ENCODE data around the gene PRKCZ. TPM values are rescaled to one million over a fixed set of nuclear protein-coding genes. Genes with fewer than 3 reads are reported as not detected.

The PRKCZ gene
- polyA plus RNA-seq, 1 of the 3 experiments (the other 2 are of a cell fraction): 24.2 TPM

DNA sequence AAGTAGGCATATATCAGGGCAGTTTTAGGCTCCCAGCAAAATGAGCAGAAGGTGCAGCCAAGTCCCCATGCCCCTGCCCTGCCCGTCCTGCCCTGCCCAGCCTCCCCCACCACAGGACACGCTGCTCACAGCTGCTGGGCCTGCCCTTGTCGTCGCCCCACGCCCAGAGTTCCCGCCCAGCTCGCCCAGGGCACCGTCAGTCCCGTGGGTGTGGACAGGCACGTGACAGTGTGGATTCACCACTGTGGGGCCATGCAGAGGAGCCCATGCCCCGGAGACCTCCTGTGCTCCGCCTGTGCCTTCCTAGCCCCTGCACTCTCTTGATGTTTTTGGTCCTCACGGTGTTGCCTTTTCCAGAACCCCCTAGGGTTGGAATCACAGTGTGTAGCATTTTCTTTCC, 137.4 kb downstream of the PRKCZ start:
- peaks cover 0 to 29% of the 10 kb centered on the region in 2 experiments; a peak in 1 of 4 replicates for H3K4me1 ChIP-seq (ENCODE audit: control insufficient read depth in 1 of 2, insufficient read depth in 2 of 2, low read depth in 1 of 2, low read length in 1 of 2)
- POLR2A ChIA-PET: no interaction called here
- no peak for TF ChIP-seq RFX5 (IDR thresholded peaks at IDR 0.05; ENCODE audit: low read length)
- TF ChIP-seq, protein P1, sequence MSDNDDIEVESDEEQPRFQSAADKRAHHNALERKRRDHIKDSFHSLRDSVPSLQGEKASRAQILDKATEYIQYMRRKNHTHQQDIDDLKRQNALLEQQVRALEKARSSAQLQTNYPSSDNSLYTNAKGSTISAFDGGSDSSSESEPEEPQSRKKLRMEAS (IDR thresholded peaks at IDR 0.05; ENCODE audit: low read depth): no peak
- TF ChIP-seq JUND (IDR thresholded peaks at IDR 0.05): no peak
- no peak for TF ChIP-seq TAF1 (IDR thresholded peaks at IDR 0.05; ENCODE audit: borderline replicate concordance, low read depth, low read length)
- no peak for TF ChIP-seq NFIC (IDR thresholded peaks at IDR 0.05; ENCODE audit: borderline replicate concordance)
- no peak for TF ChIP-seq MEF2A (IDR thresholded peaks at IDR 0.05; ENCODE audit: borderline replicate concordance, low read depth)
- TF ChIP-seq GATA2 (CRISPR knock-in tag; IDR thresholded peaks at IDR 0.05): no peak
- no peak for TF ChIP-seq POLR2AphosphoS5 (IDR thresholded peaks at IDR 0.05; ENCODE audit: low read depth, low read length)
- TF ChIP-seq CTCF (IDR thresholded peaks at IDR 0.05): no peak
- TF ChIP-seq RCOR1 (IDR thresholded peaks at IDR 0.05; ENCODE audit: low read length): no peak
- no peak for TF ChIP-seq TCF12 (IDR thresholded peaks at IDR 0.05)
- TF ChIP-seq SMC3 (IDR thresholded peaks at IDR 0.05; ENCODE audit: low read depth, low read length): no peak
- TF ChIP-seq, protein P2, sequence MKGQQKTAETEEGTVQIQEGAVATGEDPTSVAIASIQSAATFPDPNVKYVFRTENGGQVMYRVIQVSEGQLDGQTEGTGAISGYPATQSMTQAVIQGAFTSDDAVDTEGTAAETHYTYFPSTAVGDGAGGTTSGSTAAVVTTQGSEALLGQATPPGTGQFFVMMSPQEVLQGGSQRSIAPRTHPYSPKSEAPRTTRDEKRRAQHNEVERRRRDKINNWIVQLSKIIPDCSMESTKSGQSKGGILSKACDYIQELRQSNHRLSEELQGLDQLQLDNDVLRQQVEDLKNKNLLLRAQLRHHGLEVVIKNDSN (IDR thresholded peaks at IDR 0.05; ENCODE audit: borderline replicate concordance, low read depth): no peak
- no peak for TF ChIP-seq FOXJ3 (CRISPR knock-in tag; IDR thresholded peaks at IDR 0.05)
- no peak for TF ChIP-seq SIN3A (IDR thresholded peaks at IDR 0.05; ENCODE audit: borderline replicate concordance, low read depth, low read length)
- no peak for TF ChIP-seq FOSL2 (IDR thresholded peaks at IDR 0.05; ENCODE audit: borderline replicate concordance, low read depth)
- peaks cover 32% of the 10 kb centered on the region; the same call in 1 of the 2 replicates for H3K79me2 ChIP-seq (ENCODE audit: insufficient read depth)
- no peak for DNase-seq
- H3K9me3 ChIP-seq: no peaks in the 10 kb centered on the region
- peaks cover 0 to 32% of the 10 kb centered on the region in 2 experiments for H3K36me3 ChIP-seq (replicated peaks in 1 of 2; ENCODE audit: control insufficient read depth in 1 of 2, insufficient read depth in 2 of 2, low read length in 1 of 2)
- no peak overlapping the region for H2AFZ ChIP-seq (ENCODE audit: low read depth)
- H3K27me3 ChIP-seq (ENCODE audit: insufficient read depth): no peaks in the 10 kb centered on the region
- H3K9ac ChIP-seq: no peak overlapping the region
- H4K20me1 ChIP-seq (ENCODE audit: insufficient read depth): no peaks in the 10 kb centered on the region
- CTCF ChIA-PET: interaction anchor here (0.8 to 7.2 kb wide), 3 partner anchors 13 to 143 kb away, joined by 3 to 53 read pairs (median 3); no protein-coding TSS in a partner anchor
- WGBS (ENCODE audit: low lambda C conversion rate): 100% methylated on average over 2 of the region's 13 CpGs
- peaks cover 4% of the 10 kb centered on the region for H3F3A ChIP-seq (replicated peaks; ENCODE audit: insufficient read depth)
- no peak overlapping the region for H3K4me2 ChIP-seq
- H3K9me2 ChIP-seq: no peaks in the 10 kb centered on the region
- no peak overlapping the region for H3K4me3 ChIP-seq (ENCODE audit: low read depth in 2 of 2, low read length in 1 of 2)
- H3K27ac ChIP-seq (ENCODE audit: low read depth in 2 of 2, low read length in 1 of 2): peak overlapping the region in 1 of 2 experiments; percentile 18; a peak in 1 of 4 replicates

DNA sequence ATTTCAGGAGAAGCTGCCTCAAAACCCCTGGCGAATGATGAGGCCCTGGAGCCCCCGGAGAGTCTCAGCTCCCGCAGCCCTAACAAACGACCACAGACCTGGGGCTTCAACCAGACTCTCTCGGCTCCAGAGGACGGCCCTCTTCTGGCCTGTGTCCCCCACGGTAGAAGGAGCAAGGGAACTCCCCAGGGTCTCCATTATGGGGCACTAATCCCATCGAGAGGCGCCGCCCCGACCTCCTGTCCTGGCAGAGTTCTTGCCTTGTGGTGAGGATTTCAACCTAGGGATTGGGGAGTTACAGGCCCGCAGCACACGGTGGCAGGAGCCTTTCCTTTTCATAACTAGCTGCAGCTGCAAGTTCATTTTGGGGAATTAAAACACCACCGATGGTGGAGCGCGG, 138.1 kb downstream of the PRKCZ start:
- H2AFZ ChIP-seq (ENCODE audit: low read depth): no peak overlapping the region
- H3K9ac ChIP-seq: no peak overlapping the region
- peaks cover 39% of the 10 kb centered on the region for H3K79me2 ChIP-seq (ENCODE audit: insufficient read depth)
- WGBS (ENCODE audit: low lambda C conversion rate): 92% methylated on average over 11 of the region's 16 CpGs
- H3F3A ChIP-seq (replicated peaks; ENCODE audit: insufficient read depth): peaks cover 4% of the 10 kb centered on the region
- ChIA-PET POLR2A (interaction anchor here (1.2 kb wide), 1 partner anchor 282 kb away, joined by 3 read pairs; no protein-coding TSS in a partner anchor), CTCF (interaction anchor here (0.8 to 7.2 kb wide), 3 partner anchors 13 to 144 kb away, joined by 3 to 53 read pairs (median 3); no protein-coding TSS in a partner anchor)
- H3K9me2 ChIP-seq: no peaks in the 10 kb centered on the region
- H3K4me3 ChIP-seq (ENCODE audit: low read depth in 2 of 2, low read length in 1 of 2): no peak overlapping the region
- H3K27ac ChIP-seq (ENCODE audit: low read depth in 2 of 2, low read length in 1 of 2): no peak overlapping the region; a peak in 1 of 4 replicates
- DNase-seq: no peak
- H3K27me3 ChIP-seq (ENCODE audit: insufficient read depth): no peaks in the 10 kb centered on the region
- H4K20me1 ChIP-seq (ENCODE audit: insufficient read depth): no peaks in the 10 kb centered on the region
- peaks cover 0 to 35% of the 10 kb centered on the region in 2 experiments; a peak in 1 of 4 replicates for H3K4me1 ChIP-seq (ENCODE audit: control insufficient read depth in 1 of 2, insufficient read depth in 2 of 2, low read depth in 1 of 2, low read length in 1 of 2)
- H3K9me3 ChIP-seq: no peaks in the 10 kb centered on the region
- no peak overlapping the region for H3K4me2 ChIP-seq
- TF ChIP-seq EZH2phosphoT487 (IDR thresholded peaks at IDR 0.05; ENCODE audit: borderline replicate concordance, low read depth) (no peak), PBX3 (IDR thresholded peaks at IDR 0.05) (no peak), FOXM1 (IDR thresholded peaks at IDR 0.05; ENCODE audit: low read depth) (no peak), FOSL2 (IDR thresholded peaks at IDR 0.05; ENCODE audit: borderline replicate concordance, low read depth) (no peak), SMC3 (IDR thresholded peaks at IDR 0.05; ENCODE audit: low read depth, low read length) (no peak), TAF1 (IDR thresholded peaks at IDR 0.05; ENCODE audit: borderline replicate concordance, low read depth, low read length) (no peak), CTCF (IDR thresholded peaks at IDR 0.05) (no peak), NRF1 (IDR thresholded peaks at IDR 0.05; ENCODE audit: low read depth, low read length) (no peak), CHD2 (IDR thresholded peaks at IDR 0.05; ENCODE audit: low read length, partially characterized antibody) (no peak), YY1 (IDR thresholded peaks at IDR 0.05; ENCODE audit: low read depth) (no peak), TCF12 (IDR thresholded peaks at IDR 0.05) (no peak)
- TF ChIP-seq, protein P1 (IDR thresholded peaks at IDR 0.05; ENCODE audit: low read depth): no peak
- peaks cover 0 to 32% of the 10 kb centered on the region in 2 experiments for H3K36me3 ChIP-seq (replicated peaks in 1 of 2; ENCODE audit: control insufficient read depth in 1 of 2, insufficient read depth in 2 of 2, low read length in 1 of 2)

Data from SK-N-SH (cell line).